ENCODE measurements around the gene RAB11FIP4. TPM values are rescaled to one million over a fixed set of nuclear protein-coding genes. Genes with fewer than 3 reads are reported as not detected.
"Not testable (repeated sequence)": the region's sequence is repeated elsewhere in the genome, so short reads cannot be mapped to it uniquely, and the experiment has no call there.

Gene RAB11FIP4
- total and polyA plus RNA-seq, 9 of the 15 experiments (the other 6 are each of a cell fraction or from before 2014, with no cell fraction given) = 0.62 to 16.6 (median 8.9) TPM

DNA sequence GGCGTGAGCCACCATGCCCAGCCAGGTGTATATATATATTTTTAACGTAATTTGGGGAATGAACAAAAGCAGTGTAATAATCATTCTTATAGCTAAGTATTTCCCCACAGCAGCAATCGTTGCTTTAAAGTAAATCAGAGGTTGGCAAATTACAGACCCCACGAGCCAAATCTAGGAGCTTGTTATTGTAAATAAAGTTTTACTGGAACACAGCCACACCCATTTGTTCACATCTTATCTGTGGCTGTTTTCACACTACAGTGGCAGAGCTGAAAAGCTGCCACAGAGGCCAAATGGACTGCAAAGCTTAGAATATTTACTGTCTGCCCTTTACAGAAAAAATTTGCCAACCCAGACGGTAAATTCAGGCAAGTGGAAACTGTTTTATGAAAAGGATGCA is 50.8 kb downstream of the RAB11FIP4 start:
- Histone ChIP-seq H3K79me2 (ENCODE audit: control insufficient read depth, insufficient read depth, low read length) (no peaks in the 10 kb centered on the region), H3K9me1 (ENCODE audit: control insufficient read depth, insufficient read depth, low read length) (no peaks in the 10 kb centered on the region), H3K27me3 (ENCODE audit: control insufficient read depth in 2 of 2, insufficient read depth in 2 of 2, low read length in 2 of 2) (peaks cover 5 to 25% of the 10 kb centered on the region in 2 experiments; a peak in 4 of 5 replicates), H3K9me3 (replicated peaks; ENCODE audit: control insufficient read depth, insufficient read depth, low read depth, low read length) (no peaks in the 10 kb centered on the region), H2AFZ (ENCODE audit: low read depth, low read length) (no peak overlapping the region), H3K27ac (ENCODE audit: extremely low read depth, low read depth, low read length) (no peak overlapping the region), H4K20me1 (replicated peaks; ENCODE audit: control insufficient read depth, insufficient read depth, low read length) (no peaks in the 10 kb centered on the region), H3K4me3 (no peak overlapping the region), H3K4me2 (ENCODE audit: insufficient read depth, low read length) (no peak overlapping the region), H3K9ac (ENCODE audit: insufficient read depth in 1 of 2, low read depth in 2 of 2, low read length in 2 of 2) (no peak overlapping the region), H3K36me3 (ENCODE audit: control insufficient read depth, insufficient read depth, low read length) (no peaks in the 10 kb centered on the region), H3K4me1 (replicated peaks in 1 of 2; ENCODE audit: control insufficient read depth in 2 of 2, insufficient read depth in 2 of 2, low read length in 2 of 2) (peaks cover 0 to 5% of the 10 kb centered on the region in 2 experiments; a peak in 1 of 5 replicates)
- 6% methylated on average over 5 of the region's 5 CpGs for WGBS (ENCODE audit: insufficient coverage, low coverage, missing lambda C conversion rate)
- BruUV-seq (replicated peaks) = no TSS peak
- no peak for ATAC-seq
- FAIRE-seq = no peak
- DNase-seq (ENCODE audit: extremely low read depth in 1 of 4, low spot score in 3 of 4) = no peak
- intact Hi-C loops (cut with micrococcal nuclease) = no loop called here
- POLR2A ChIA-PET = no interaction called here
- no peak for TF ChIP-seq NCOR1 (IDR thresholded peaks at IDR 0.05)
- TF ChIP-seq, protein P1, sequence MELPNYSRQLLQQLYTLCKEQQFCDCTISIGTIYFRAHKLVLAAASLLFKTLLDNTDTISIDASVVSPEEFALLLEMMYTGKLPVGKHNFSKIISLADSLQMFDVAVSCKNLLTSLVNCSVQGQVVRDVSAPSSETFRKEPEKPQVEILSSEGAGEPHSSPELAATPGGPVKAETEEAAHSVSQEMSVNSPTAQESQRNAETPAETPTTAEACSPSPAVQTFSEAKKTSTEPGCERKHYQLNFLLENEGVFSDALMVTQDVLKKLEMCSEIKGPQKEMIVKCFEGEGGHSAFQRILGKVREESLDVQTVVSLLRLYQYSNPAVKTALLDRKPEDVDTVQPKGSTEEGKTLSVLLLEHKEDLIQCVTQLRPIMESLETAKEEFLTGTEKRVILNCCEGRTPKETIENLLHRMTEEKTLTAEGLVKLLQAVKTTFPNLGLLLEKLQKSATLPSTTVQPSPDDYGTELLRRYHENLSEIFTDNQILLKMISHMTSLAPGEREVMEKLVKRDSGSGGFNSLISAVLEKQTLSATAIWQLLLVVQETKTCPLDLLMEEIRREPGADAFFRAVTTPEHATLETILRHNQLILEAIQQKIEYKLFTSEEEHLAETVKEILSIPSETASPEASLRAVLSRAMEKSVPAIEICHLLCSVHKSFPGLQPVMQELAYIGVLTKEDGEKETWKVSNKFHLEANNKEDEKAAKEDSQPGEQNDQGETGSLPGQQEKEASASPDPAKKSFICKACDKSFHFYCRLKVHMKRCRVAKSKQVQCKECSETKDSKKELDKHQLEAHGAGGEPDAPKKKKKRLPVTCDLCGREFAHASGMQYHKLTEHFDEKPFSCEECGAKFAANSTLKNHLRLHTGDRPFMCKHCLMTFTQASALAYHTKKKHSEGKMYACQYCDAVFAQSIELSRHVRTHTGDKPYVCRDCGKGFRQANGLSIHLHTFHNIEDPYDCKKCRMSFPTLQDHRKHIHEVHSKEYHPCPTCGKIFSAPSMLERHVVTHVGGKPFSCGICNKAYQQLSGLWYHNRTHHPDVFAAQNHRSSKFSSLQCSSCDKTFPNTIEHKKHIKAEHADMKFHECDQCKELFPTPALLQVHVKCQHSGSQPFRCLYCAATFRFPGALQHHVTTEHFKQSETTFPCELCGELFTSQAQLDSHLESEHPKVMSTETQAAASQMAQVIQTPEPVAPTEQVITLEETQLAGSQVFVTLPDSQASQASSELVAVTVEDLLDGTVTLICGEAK (IDR thresholded peaks at IDR 0.05) = peak; percentile 94
- TF ChIP-seq, protein P1 (CRISPR knock-in tag; IDR thresholded peaks at IDR 0.05) = peak; percentile 67
- TF ChIP-seq DACH1 (IDR thresholded peaks at IDR 0.05; ENCODE audit: partially characterized antibody) = no peak
- in situ Hi-C loops (cut with MboI) = loop anchor here (5.0 kb wide), 1 partner anchor 85 kb away; no protein-coding TSS in a partner anchor
- CTCF ChIA-PET (ENCODE audit: low intra/inter-chr PET ratio) = no interaction called here

DNA sequence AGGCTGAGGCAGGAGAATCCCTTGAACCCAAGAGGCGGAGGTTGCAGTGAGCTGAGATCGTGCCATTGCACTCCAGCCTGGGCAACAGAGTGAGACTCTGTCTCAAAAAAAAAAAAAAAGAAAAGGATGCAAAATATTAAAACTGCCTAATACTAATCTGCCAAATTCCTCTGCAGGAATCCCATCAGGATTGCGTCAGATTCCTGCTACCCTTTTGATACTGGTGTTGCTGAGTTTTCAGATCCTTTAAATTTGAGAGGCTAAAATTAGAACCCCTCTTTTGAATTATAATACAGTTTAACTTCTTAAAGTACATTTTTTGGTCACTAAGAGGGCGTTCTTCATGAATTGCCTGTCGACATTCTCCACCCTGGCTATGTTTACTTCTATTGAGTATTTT is 51.4 kb downstream of the RAB11FIP4 start:
- H3K27ac ChIP-seq (ENCODE audit: extremely low read depth, low read depth, low read length); FAIRE-seq; intact Hi-C loops (cut with micrococcal nuclease); CTCF ChIA-PET (ENCODE audit: low intra/inter-chr PET ratio); H3K4me2 ChIP-seq (ENCODE audit: insufficient read depth, low read length); H3K4me1 ChIP-seq (replicated peaks in 1 of 2; ENCODE audit: control insufficient read depth in 2 of 2, insufficient read depth in 2 of 2, low read length in 2 of 2); H2AFZ ChIP-seq (ENCODE audit: low read depth, low read length); BruUV-seq (replicated peaks); H3K36me3 ChIP-seq (ENCODE audit: control insufficient read depth, insufficient read depth, low read length); DNase-seq (ENCODE audit: extremely low read depth in 1 of 4, low spot score in 3 of 4); H3K9ac ChIP-seq (ENCODE audit: insufficient read depth in 1 of 2, low read depth in 2 of 2, low read length in 2 of 2); H4K20me1 ChIP-seq (replicated peaks; ENCODE audit: control insufficient read depth, insufficient read depth, low read length); H3K79me2 ChIP-seq (ENCODE audit: control insufficient read depth, insufficient read depth, low read length); H3K9me3 ChIP-seq (replicated peaks; ENCODE audit: control insufficient read depth, insufficient read depth, low read depth, low read length); ATAC-seq; H3K4me3 ChIP-seq; H3K9me1 ChIP-seq (ENCODE audit: control insufficient read depth, insufficient read depth, low read length): not testable (repeated sequence)
- in situ Hi-C loops (cut with MboI) = loop anchor here (5.0 kb wide), 1 partner anchor 84 kb away; no protein-coding TSS in a partner anchor
- peaks cover 5 to 24% of the 10 kb centered on the region in 2 experiments; a peak in 4 of 5 replicates for H3K27me3 ChIP-seq (ENCODE audit: control insufficient read depth in 2 of 2, insufficient read depth in 2 of 2, low read length in 2 of 2)
- 19% methylated on average over 4 of the region's 5 CpGs for WGBS (ENCODE audit: insufficient coverage, low coverage, missing lambda C conversion rate)
- POLR2A ChIA-PET = interaction anchor here (0.6 to 0.7 kb wide), 2 partner anchors 57 to 80 kb away, joined by 3 read pairs; no protein-coding TSS in a partner anchor

All from K562 (cell line).